ENCODE measurements around the gene ZC3H6.

DNA sequence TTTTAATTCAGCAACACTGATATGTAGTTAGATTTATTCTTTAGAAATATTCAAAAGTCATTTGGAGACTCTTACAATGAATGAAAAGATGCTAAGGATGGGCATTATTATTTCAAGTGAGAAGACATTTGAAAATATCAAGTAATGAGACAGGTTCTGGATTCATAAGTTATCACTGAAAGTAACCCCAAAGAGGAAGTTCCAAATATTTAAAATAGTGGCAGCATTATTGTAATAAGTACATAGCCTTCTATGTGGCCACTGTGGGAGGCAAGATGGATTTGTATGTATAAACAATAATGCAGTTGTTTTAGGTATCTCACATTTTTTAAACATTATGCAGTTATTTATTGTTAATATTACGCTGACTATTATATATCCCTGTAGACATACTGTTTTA is 29.7 kb downstream of the ZC3H6 start:
- TF ChIP-seq POLR2A (IDR thresholded peaks at IDR 0.05) (no peak), CTCF (IDR thresholded peaks at IDR 0.05) (no peak)
